ENCODE results near the gene CFAP119.

CFAP119 gene

DNA sequence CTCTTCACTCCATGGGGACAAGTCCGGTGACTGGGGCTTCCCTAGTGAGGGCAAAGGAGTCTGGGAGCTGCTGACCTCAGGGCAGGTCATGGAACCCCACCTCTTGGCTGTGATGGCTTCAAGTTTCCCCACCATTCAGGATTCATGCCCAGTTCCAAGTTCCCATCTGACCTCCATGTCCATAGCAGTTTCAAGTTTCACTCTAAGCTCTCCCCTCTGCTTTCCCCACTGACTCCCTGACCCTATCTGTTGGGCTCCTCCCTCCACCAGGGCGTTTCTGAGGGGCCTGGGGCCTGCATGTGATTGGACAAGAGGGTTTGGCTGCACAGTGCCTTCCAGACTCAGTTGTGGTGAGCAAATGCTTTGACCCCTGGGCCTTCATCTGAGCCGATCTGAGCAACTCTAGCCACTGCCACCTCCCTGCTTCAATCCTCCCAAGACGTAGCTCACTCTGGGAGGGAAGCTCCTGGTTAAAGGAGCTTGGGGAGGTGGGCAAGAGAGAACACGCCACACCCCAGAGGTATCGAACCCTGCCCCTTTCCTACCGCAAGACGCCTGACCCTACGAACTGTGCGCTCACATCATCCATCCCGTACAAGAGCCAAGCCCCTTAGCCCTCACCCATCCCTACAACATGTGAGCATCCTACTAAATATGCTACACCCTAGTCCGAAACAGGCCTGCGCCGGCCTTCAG, 16.8 kb upstream of the CFAP119 start:
- no peak overlapping the region for H4K5ac ChIP-seq (ENCODE audit: low read length)
- H3K23ac ChIP-seq (ENCODE audit: low read length), result no peak overlapping the region
- no peak overlapping the region for H2BK120ac ChIP-seq (ENCODE audit: low read depth, low read length)
- H3K4me3 ChIP-seq (ENCODE audit: low read length), result no peak overlapping the region
- no peak overlapping the region for H3K9ac ChIP-seq (ENCODE audit: low read length)
- no peak overlapping the region for H3K4me2 ChIP-seq (ENCODE audit: low read length)
- no peak overlapping the region for H4K8ac ChIP-seq (ENCODE audit: low read depth, low read length)
- H3K4ac ChIP-seq (ENCODE audit: low read depth, low read length), result no peak overlapping the region
- H3K56ac ChIP-seq (ENCODE audit: low read length), result no peak overlapping the region
- H3K27me3 ChIP-seq (ENCODE audit: insufficient read depth, low read length, poor library complexity), result no peaks in the 10 kb centered on the region
- no peaks in the 10 kb centered on the region for H3K4me1 ChIP-seq (ENCODE audit: control insufficient read depth, low read depth, low read length)
- no peaks in the 10 kb centered on the region for H3K79me2 ChIP-seq (ENCODE audit: control insufficient read depth, insufficient read depth, low read length)
- H2AK5ac ChIP-seq (ENCODE audit: low read length), result no peak overlapping the region
- peaks cover 4% of the 10 kb centered on the region for H3K36me3 ChIP-seq (ENCODE audit: control insufficient read depth, insufficient read depth, low read length)
- no peak overlapping the region for H3K27ac ChIP-seq (ENCODE audit: low read depth, low read length)
- peak; percentile 44 for DNase-seq
- H2BK15ac ChIP-seq (replicated peaks; ENCODE audit: low read depth), result no peak overlapping the region
- H3K18ac ChIP-seq (ENCODE audit: low read length), result no peak overlapping the region
- WGBS (ENCODE audit: extremely low coverage, insufficient coverage, low lambda C conversion rate), result no CpG with 5 or more reads among the region's 14 CpGs
- no peak overlapping the region for H2BK5ac ChIP-seq (ENCODE audit: low read length)
- peaks cover 2% of the 10 kb centered on the region for H3K79me1 ChIP-seq (ENCODE audit: low read length)

DNA sequence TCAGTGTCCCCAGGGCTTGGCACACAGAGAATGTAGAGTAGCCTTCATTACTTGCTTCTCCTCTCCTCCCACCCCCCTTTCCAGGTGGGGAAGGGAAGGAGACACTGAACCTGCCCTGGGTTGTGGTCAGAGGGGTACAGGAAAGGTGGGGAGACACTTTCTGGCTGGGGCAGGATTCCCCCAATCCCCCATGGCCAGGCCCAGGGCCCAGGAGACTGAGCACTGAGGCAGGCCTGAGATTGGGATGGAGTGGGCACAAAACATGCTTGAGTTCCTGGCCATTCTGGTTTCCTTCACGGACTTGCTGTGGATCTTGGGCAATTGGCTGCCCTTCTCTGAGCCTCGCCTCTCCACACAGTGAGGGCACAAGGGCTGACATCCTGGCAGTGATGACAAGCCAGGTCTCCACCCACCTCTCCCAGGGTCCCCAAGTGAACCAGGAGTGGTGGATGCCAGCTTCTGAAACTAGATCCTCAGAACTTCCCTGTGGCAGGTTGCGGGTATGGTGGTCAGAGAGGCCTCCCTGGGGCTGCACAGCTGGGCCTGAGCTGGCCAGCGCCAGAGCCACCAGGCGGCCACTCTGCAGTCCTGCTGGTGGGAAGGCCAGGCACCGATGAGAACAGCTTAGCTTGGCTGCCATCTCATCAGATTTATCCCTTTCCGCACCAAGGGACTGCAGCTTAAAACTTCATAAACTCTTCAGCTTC, 15.9 kb upstream of the CFAP119 start:
- Histone ChIP-seq H4K5ac (ENCODE audit: low read length) (no peak overlapping the region), H3K79me2 (ENCODE audit: control insufficient read depth, insufficient read depth, low read length) (no peaks in the 10 kb centered on the region), H3K36me3 (ENCODE audit: control insufficient read depth, insufficient read depth, low read length) (peaks cover 7% of the 10 kb centered on the region), H2AK5ac (ENCODE audit: low read length) (no peak overlapping the region), H2BK120ac (ENCODE audit: low read depth, low read length) (no peak overlapping the region), H3K4me2 (ENCODE audit: low read length) (no peak overlapping the region), H3K4me1 (ENCODE audit: control insufficient read depth, low read depth, low read length) (no peaks in the 10 kb centered on the region), H3K56ac (ENCODE audit: low read length) (peak overlapping the region; percentile 47), H4K8ac (ENCODE audit: low read depth, low read length) (no peak overlapping the region), H3K4me3 (ENCODE audit: low read length) (no peak overlapping the region), H3K27me3 (ENCODE audit: insufficient read depth, low read length, poor library complexity) (no peaks in the 10 kb centered on the region), H3K18ac (ENCODE audit: low read length) (no peak overlapping the region), H3K9ac (ENCODE audit: low read length) (no peak overlapping the region), H2BK15ac (replicated peaks; ENCODE audit: low read depth) (no peak overlapping the region), H3K4ac (ENCODE audit: low read depth, low read length) (no peak overlapping the region), H3K23ac (ENCODE audit: low read length) (no peak overlapping the region), H2BK5ac (ENCODE audit: low read length) (no peak overlapping the region), H3K79me1 (ENCODE audit: low read length) (no peaks in the 10 kb centered on the region), H3K27ac (ENCODE audit: low read depth, low read length) (no peak overlapping the region)
- no peak for DNase-seq
- no CpG with 5 or more reads among the region's 7 CpGs for WGBS (ENCODE audit: extremely low coverage, insufficient coverage, low lambda C conversion rate)

GRCh38 chr16:30775392-30776188, 13.7 kb upstream of the CFAP119 start:
- H4K5ac ChIP-seq (ENCODE audit: low read length), result no peak overlapping the region
- no peak overlapping the region for H2BK120ac ChIP-seq (ENCODE audit: low read depth, low read length)
- H3K4me3 ChIP-seq (ENCODE audit: low read length), result peak overlapping the region; percentile 52
- no peak overlapping the region for H4K8ac ChIP-seq (ENCODE audit: low read depth, low read length)
- WGBS (ENCODE audit: extremely low coverage, insufficient coverage, low lambda C conversion rate), result no CpG with 5 or more reads among the region's 81 CpGs
- peak overlapping the region; percentile 86 for H3K9ac ChIP-seq (ENCODE audit: low read length)
- peak; percentile 96 for DNase-seq
- H2BK5ac ChIP-seq (ENCODE audit: low read length), result peak overlapping the region; percentile 79
- no peak overlapping the region for H2BK15ac ChIP-seq (replicated peaks; ENCODE audit: low read depth)
- H3K4me2 ChIP-seq (ENCODE audit: low read length), result peak overlapping the region; percentile 59
- peaks cover 14% of the 10 kb centered on the region for H3K36me3 ChIP-seq (ENCODE audit: control insufficient read depth, insufficient read depth, low read length)
- no peaks in the 10 kb centered on the region for H3K27me3 ChIP-seq (ENCODE audit: insufficient read depth, low read length, poor library complexity)
- peak overlapping the region; percentile 93 for H3K56ac ChIP-seq (ENCODE audit: low read length)
- H3K4me1 ChIP-seq (ENCODE audit: control insufficient read depth, low read depth, low read length), result no peaks in the 10 kb centered on the region
- no peaks in the 10 kb centered on the region for H3K79me2 ChIP-seq (ENCODE audit: control insufficient read depth, insufficient read depth, low read length)
- H3K79me1 ChIP-seq (ENCODE audit: low read length), result no peaks in the 10 kb centered on the region
- H3K18ac ChIP-seq (ENCODE audit: low read length), result peak overlapping the region; percentile 5
- H3K27ac ChIP-seq (ENCODE audit: low read depth, low read length), result peak overlapping the region; percentile 84
- H3K23ac ChIP-seq (ENCODE audit: low read length), result peak overlapping the region; percentile 83
- H2AK5ac ChIP-seq (ENCODE audit: low read length), result no peak overlapping the region
- H3K4ac ChIP-seq (ENCODE audit: low read depth, low read length), result peak overlapping the region; percentile 94

- peak overlapping the region; percentile 72 for H3K9ac ChIP-seq (ENCODE audit: low read length)
- no peaks in the 10 kb centered on the region for H3K79me1 ChIP-seq (ENCODE audit: low read length)
- no peak overlapping the region for H2AK5ac ChIP-seq (ENCODE audit: low read length)
- no peak for DNase-seq
- H3K4me3 ChIP-seq (ENCODE audit: low read length), result no peak overlapping the region
- no peaks in the 10 kb centered on the region for H3K27me3 ChIP-seq (ENCODE audit: insufficient read depth, low read length, poor library complexity)
- WGBS (ENCODE audit: extremely low coverage, insufficient coverage, low lambda C conversion rate), result no CpG with 5 or more reads among the region's 15 CpGs
- H2BK15ac ChIP-seq (replicated peaks; ENCODE audit: low read depth), result no peak overlapping the region
- H2BK5ac ChIP-seq (ENCODE audit: low read length), result no peak overlapping the region
- H2BK120ac ChIP-seq (ENCODE audit: low read depth, low read length), result no peak overlapping the region
- H4K8ac ChIP-seq (ENCODE audit: low read depth, low read length), result no peak overlapping the region
- peaks cover 15% of the 10 kb centered on the region for H3K36me3 ChIP-seq (ENCODE audit: control insufficient read depth, insufficient read depth, low read length)
- peak overlapping the region; percentile 39 for H3K4me2 ChIP-seq (ENCODE audit: low read length)
- H3K23ac ChIP-seq (ENCODE audit: low read length), result no peak overlapping the region
- H3K4ac ChIP-seq (ENCODE audit: low read depth, low read length), result no peak overlapping the region
- no peak overlapping the region for H4K5ac ChIP-seq (ENCODE audit: low read length)
- peak overlapping the region; percentile 67 for H3K56ac ChIP-seq (ENCODE audit: low read length)
- H3K4me1 ChIP-seq (ENCODE audit: control insufficient read depth, low read depth, low read length), result no peaks in the 10 kb centered on the region
- no peak overlapping the region for H3K18ac ChIP-seq (ENCODE audit: low read length)
- H3K27ac ChIP-seq (ENCODE audit: low read depth, low read length), result no peak overlapping the region
- H3K79me2 ChIP-seq (ENCODE audit: control insufficient read depth, insufficient read depth, low read length), result no peaks in the 10 kb centered on the region
Measured at GRCh38 chr16:30775131-30775391, 13.2 kb upstream of the CFAP119 start.

GRCh38 chr16:30774367-30775130, 12.7 kb upstream of the CFAP119 start:
- peak overlapping the region; percentile 67 for H3K56ac ChIP-seq (ENCODE audit: low read length)
- no peak overlapping the region for H3K23ac ChIP-seq (ENCODE audit: low read length)
- H3K36me3 ChIP-seq (ENCODE audit: control insufficient read depth, insufficient read depth, low read length), result peaks cover 14% of the 10 kb centered on the region
- H4K8ac ChIP-seq (ENCODE audit: low read depth, low read length), result no peak overlapping the region
- no peak overlapping the region for H2BK15ac ChIP-seq (replicated peaks; ENCODE audit: low read depth)
- H2BK120ac ChIP-seq (ENCODE audit: low read depth, low read length), result no peak overlapping the region
- peak overlapping the region; percentile 39 for H3K4me2 ChIP-seq (ENCODE audit: low read length)
- no peak overlapping the region for H3K18ac ChIP-seq (ENCODE audit: low read length)
- no CpG with 5 or more reads among the region's 8 CpGs for WGBS (ENCODE audit: extremely low coverage, insufficient coverage, low lambda C conversion rate)
- no peak overlapping the region for H2AK5ac ChIP-seq (ENCODE audit: low read length)
- no peak overlapping the region for H4K5ac ChIP-seq (ENCODE audit: low read length)
- no peak overlapping the region for H3K4me3 ChIP-seq (ENCODE audit: low read length)
- H3K79me2 ChIP-seq (ENCODE audit: control insufficient read depth, insufficient read depth, low read length), result no peaks in the 10 kb centered on the region
- peak overlapping the region; percentile 72 for H3K9ac ChIP-seq (ENCODE audit: low read length)
- no peaks in the 10 kb centered on the region for H3K27me3 ChIP-seq (ENCODE audit: insufficient read depth, low read length, poor library complexity)
- peak; percentile 18 for DNase-seq
- H3K79me1 ChIP-seq (ENCODE audit: low read length), result no peaks in the 10 kb centered on the region
- no peak overlapping the region for H2BK5ac ChIP-seq (ENCODE audit: low read length)
- H3K4ac ChIP-seq (ENCODE audit: low read depth, low read length), result no peak overlapping the region
- no peaks in the 10 kb centered on the region for H3K4me1 ChIP-seq (ENCODE audit: control insufficient read depth, low read depth, low read length)
- no peak overlapping the region for H3K27ac ChIP-seq (ENCODE audit: low read depth, low read length)
